ENCODE measurements around the gene CTDSPL. TPM values are rescaled to one million over a fixed set of nuclear protein-coding genes. Genes with fewer than 3 reads are reported as not detected.
A peak's percentile ranks its signal among the peaks of the same experiment; 100 is the strongest.

The CTDSPL gene
- total and polyA plus RNA-seq, 2 donors from 2014 or later, result 55.9 to 78.3 TPM

DNA sequence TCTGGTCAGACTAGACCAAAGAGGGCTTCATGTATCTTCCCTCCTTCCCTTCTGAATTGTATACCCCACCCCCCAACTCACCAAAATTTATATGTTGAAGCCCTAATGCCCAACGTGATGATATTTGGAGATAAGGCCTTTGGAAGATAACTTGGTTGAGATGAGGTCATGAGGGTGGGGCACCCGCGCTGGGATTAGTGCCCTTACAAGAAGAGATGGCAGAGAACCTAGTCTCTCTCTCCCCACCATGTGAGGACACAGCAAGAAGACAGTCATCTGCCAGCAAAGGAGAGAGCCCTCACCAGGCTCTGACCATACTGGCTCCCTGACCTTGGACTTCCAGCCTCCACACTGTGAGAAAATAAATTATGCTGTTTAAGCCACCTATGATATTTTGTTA, 154.3 kb downstream of the CTDSPL start:
- Histone ChIP-seq H3K27me3 (ENCODE audit: control insufficient read depth, insufficient read depth, low read length) (no peaks in the 10 kb centered on the region), H3K4me1 (ENCODE audit: control insufficient read depth in 2 of 3, insufficient read depth in 2 of 3, low read depth in 1 of 3, low read length in 3 of 3) (no peaks in the 10 kb centered on the region), H3K36me3 (ENCODE audit: control insufficient read depth in 2 of 3, insufficient read depth in 3 of 3, low read length in 3 of 3) (peaks cover 8 to 21% (median 10%) of the 10 kb centered on the region in 3 donors), H3K9me3 (ENCODE audit: control insufficient read depth in 2 of 3, insufficient read depth in 1 of 3, low read length in 3 of 3) (no peaks in the 10 kb centered on the region), H3K9ac (ENCODE audit: low read length in 3 of 3) (no peak overlapping the region), H3K27ac (ENCODE audit: low read depth in 2 of 2, low read length in 2 of 2) (no peak overlapping the region), H3K4me3 (ENCODE audit: low read length in 3 of 3) (no peak overlapping the region)
- FAIRE-seq (no peak), DNase-seq (no peak)
- intact Hi-C loops (cut with DNase I), result no loop called here
- TF ChIP-seq, protein P1, sequence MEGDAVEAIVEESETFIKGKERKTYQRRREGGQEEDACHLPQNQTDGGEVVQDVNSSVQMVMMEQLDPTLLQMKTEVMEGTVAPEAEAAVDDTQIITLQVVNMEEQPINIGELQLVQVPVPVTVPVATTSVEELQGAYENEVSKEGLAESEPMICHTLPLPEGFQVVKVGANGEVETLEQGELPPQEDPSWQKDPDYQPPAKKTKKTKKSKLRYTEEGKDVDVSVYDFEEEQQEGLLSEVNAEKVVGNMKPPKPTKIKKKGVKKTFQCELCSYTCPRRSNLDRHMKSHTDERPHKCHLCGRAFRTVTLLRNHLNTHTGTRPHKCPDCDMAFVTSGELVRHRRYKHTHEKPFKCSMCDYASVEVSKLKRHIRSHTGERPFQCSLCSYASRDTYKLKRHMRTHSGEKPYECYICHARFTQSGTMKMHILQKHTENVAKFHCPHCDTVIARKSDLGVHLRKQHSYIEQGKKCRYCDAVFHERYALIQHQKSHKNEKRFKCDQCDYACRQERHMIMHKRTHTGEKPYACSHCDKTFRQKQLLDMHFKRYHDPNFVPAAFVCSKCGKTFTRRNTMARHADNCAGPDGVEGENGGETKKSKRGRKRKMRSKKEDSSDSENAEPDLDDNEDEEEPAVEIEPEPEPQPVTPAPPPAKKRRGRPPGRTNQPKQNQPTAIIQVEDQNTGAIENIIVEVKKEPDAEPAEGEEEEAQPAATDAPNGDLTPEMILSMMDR (IDR thresholded peaks at IDR 0.05; ENCODE audit: borderline replicate concordance, extremely low read depth, insufficient read depth), result no peak

DNA sequence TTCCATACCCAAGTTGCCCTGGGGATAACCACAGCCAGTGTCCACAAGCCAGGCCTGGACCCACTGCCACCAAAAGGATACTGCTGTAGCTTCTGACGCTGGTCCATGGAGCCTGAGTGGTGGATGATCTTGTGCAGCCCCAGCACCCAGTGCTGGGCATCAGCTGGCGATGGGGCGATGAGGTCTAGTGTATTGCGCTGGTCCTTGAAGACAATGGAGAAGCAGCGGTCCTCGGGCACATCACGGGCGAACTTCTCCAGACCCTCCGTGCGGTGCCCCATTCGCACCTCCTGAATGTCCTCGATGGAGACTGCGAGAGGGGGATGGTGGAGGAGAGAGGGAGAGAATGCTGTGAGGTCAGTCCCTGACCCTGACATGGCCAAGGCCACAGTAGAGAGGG, 154.7 kb downstream of the CTDSPL start:
- Histone ChIP-seq H3K27me3 (ENCODE audit: control insufficient read depth, insufficient read depth, low read length) (no peaks in the 10 kb centered on the region), H3K9ac (ENCODE audit: low read length in 3 of 3) (no peak overlapping the region), H3K9me3 (ENCODE audit: control insufficient read depth in 2 of 3, insufficient read depth in 1 of 3, low read length in 3 of 3) (no peaks in the 10 kb centered on the region), H3K27ac (ENCODE audit: low read depth in 2 of 2, low read length in 2 of 2) (no peak overlapping the region), H3K36me3 (ENCODE audit: control insufficient read depth in 2 of 3, insufficient read depth in 3 of 3, low read length in 3 of 3) (peaks cover 8 to 19% (median 10%) of the 10 kb centered on the region in 3 donors), H3K4me3 (ENCODE audit: low read length in 3 of 3) (no peak overlapping the region), H3K4me1 (ENCODE audit: control insufficient read depth in 2 of 3, insufficient read depth in 2 of 3, low read depth in 1 of 3, low read length in 3 of 3) (no peaks in the 10 kb centered on the region)
- no peak for FAIRE-seq
- intact Hi-C loops (cut with DNase I), result no loop called here
- TF ChIP-seq, protein P1 (IDR thresholded peaks at IDR 0.05; ENCODE audit: borderline replicate concordance, extremely low read depth, insufficient read depth), result no peak
- peak in 1 of 5 donors; percentile 46 for DNase-seq

DNA sequence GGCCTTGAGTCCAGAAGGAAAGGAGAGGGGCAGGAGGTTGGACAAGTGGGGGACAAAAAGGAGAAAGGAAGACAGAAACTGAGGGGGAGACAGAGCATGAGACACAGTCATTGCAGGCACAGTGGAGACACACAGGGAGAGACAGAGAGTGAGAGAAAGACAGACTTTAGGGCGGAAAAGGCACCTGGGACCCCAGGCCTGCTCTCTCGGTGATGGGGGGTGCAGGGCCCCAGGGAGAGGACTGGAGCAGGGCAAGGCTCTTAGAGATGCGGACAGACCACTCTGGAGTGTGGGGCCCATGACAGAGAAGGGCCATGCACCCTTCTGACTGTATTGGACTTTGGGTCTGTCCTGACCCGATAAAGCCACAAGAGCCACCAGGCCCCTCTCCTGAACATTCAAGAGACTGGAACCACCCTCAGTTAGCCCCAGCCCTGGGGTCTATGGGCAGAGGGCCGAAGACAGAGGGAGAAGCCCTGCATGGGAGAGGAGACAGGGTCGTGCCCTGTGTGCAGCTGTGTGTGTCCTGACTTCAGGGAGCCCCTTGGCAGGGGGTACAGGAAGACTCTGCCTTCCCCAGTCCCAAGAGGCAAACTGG, 155.3 kb downstream of the CTDSPL start:
- no peak overlapping the region for H3K4me3 ChIP-seq (ENCODE audit: low read length in 3 of 3)
- intact Hi-C loops (cut with DNase I), result no loop called here
- H3K9me3 ChIP-seq (ENCODE audit: control insufficient read depth in 2 of 3, insufficient read depth in 1 of 3, low read length in 3 of 3), result no peaks in the 10 kb centered on the region
- H3K9ac ChIP-seq (ENCODE audit: low read length in 3 of 3), result no peak overlapping the region
- peaks cover 8 to 19% (median 10%) of the 10 kb centered on the region in 3 donors for H3K36me3 ChIP-seq (ENCODE audit: control insufficient read depth in 2 of 3, insufficient read depth in 3 of 3, low read length in 3 of 3)
- no peak overlapping the region for H3K27ac ChIP-seq (ENCODE audit: low read depth in 2 of 2, low read length in 2 of 2)
- no peak for FAIRE-seq
- no peaks in the 10 kb centered on the region for H3K4me1 ChIP-seq (ENCODE audit: control insufficient read depth in 2 of 3, insufficient read depth in 2 of 3, low read depth in 1 of 3, low read length in 3 of 3)
- DNase-seq, result peak in 1 of 5 donors; percentile 25
- H3K27me3 ChIP-seq (ENCODE audit: control insufficient read depth, insufficient read depth, low read length), result no peaks in the 10 kb centered on the region
- TF ChIP-seq, protein P1 (IDR thresholded peaks at IDR 0.05; ENCODE audit: borderline replicate concordance, extremely low read depth, insufficient read depth), result no peak

Measured in kidney (tissue), 14 donors.